ENCODE results near the gene VMA21. TPM values are rescaled to one million over a fixed set of nuclear protein-coding genes. Genes with fewer than 3 reads are reported as not detected.

The VMA21 gene
- total RNA-seq: 10 to 100 TPM in 5 of 6 experiments, 1 to 10 TPM in 1; 7.8 to 17.8 (median 13.0) TPM
- long read RNA-seq, full-length matches to known transcripts: 6 of 8 reads
- long read RNA-seq, partial matches to known transcripts: 0 of 8 reads
- long read RNA-seq, other reads (novel, unspliced or antisense): 2 of 8 reads

- 34% methylated on average over 29 of the region's 97 CpGs for WGBS (ENCODE audit: insufficient coverage, low coverage, low lambda C conversion rate, missing lambda C conversion rate)
- TF ChIP-seq POLR2A (IDR thresholded peaks at IDR 0.05) (peak; percentile 63), CTCF (IDR thresholded peaks at IDR 0.05) (no peak)
- Histone ChIP-seq H3K27me3 (no peaks in the 10 kb centered on the region), H3K27ac (peak within 1 kb of the TSS; percentile 84 to 87 (median 87)), H3K36me3 (no peaks in the 10 kb centered on the region), H3K4me3 (peak within 1 kb of the TSS; percentile 73 to 84 (median 74)), H3K9me3 (no peaks in the 10 kb centered on the region), H3K4me1 (peaks cover 0 to 5% (median 0%) of the 10 kb centered on the region in 4 donors)
- ATAC-seq: peak; percentile 92 to 98 (median 95)
- intact Hi-C loops (cut with DNase I): no loop called here
- peak; percentile 88 to 92 (median 90) for DNase-seq
Measured at GRCh38 chrX:151396825-151397740, at the start of gene VMA21. TSS of gene VMA21 (plus strand) at chrX:151397206. CDS start at chrX:151397309, 103 bp downstream.

- no peaks in the 10 kb centered on the region for H3K36me3 ChIP-seq
- intact Hi-C loops (cut with DNase I): no loop called here
- 58% methylated on average over 2 of the region's 3 CpGs for WGBS (ENCODE audit: insufficient coverage, low coverage, low lambda C conversion rate, missing lambda C conversion rate)
- peaks cover 0 to 3% (median 0%) of the 10 kb centered on the region in 4 donors for H3K4me1 ChIP-seq
- TF ChIP-seq POLR2A (IDR thresholded peaks at IDR 0.05) (no peak), CTCF (IDR thresholded peaks at IDR 0.05) (no peak)
- H3K9me3 ChIP-seq: no peaks in the 10 kb centered on the region
- ATAC-seq (no peak), DNase-seq (no peak)
- H3K27ac ChIP-seq: no peak overlapping the region
- no peak overlapping the region for H3K4me3 ChIP-seq
- H3K27me3 ChIP-seq: no peaks in the 10 kb centered on the region
Measured at GRCh38 chrX:151359341-151359740, 37.7 kb upstream of the VMA21 start.

- no peak overlapping the region for H3K4me3 ChIP-seq
- intact Hi-C loops (cut with DNase I): no loop called here
Measured at GRCh38 chrX:151359931-151360871, 36.8 kb upstream of the VMA21 start.

More at GRCh38 chrX:151359931-151360871, 36.8 kb upstream of the VMA21 start:
- H3K36me3 ChIP-seq: no peaks in the 10 kb centered on the region
- ATAC-seq (peak; percentile 78 to 85 (median 82)), DNase-seq (peak in 2 of 3 donors; percentile 46)
- WGBS (ENCODE audit: insufficient coverage, low coverage, low lambda C conversion rate, missing lambda C conversion rate): 17% methylated on average over 8 of the region's 25 CpGs
- H3K27me3 ChIP-seq: no peaks in the 10 kb centered on the region
- TF ChIP-seq CTCF (IDR thresholded peaks at IDR 0.05) (peak; percentile 40 to 76 (median 63)), POLR2A (IDR thresholded peaks at IDR 0.05) (no peak)
- H3K9me3 ChIP-seq: no peaks in the 10 kb centered on the region
- H3K27ac ChIP-seq: no peak overlapping the region
- H3K4me1 ChIP-seq: peaks cover 0 to 3% (median 0%) of the 10 kb centered on the region in 4 donors

All from right lobe of liver (tissue), 6 donors.